Natural killer cell treated with Interleukin-12 subunit alpha and Interleukin-12 subunit beta and Interleukin-15 and Interleukin-18, amount 100 ng/mL, for 72 hours (primary cell): ENCODE results near the gene CFTR. TPM values are rescaled to one million over a fixed set of nuclear protein-coding genes. Genes with fewer than 3 reads are reported as not detected.

Experiments
- ATAC-seq, 2 donors: fragments of 150-1000 bp; cut with Tn5 transposase in 1 of 2; sonication (Bioruptor Pico), chemical (Tn5 transposase) in 1 of 2; 2 replicates each; pipeline ENCODE4 v1.10.0; 2021
- DNase-seq: peaks from one replicate; pipeline ENCODE4 v3.0.0; 2022; ENCODE audit warnings: low spot score
- H3K27ac Mint-ChIP-seq, 2 donors: 1 replicate in 1 of 2; 2 replicates in 1 of 2; pipeline ENCODE4 v1.8.0; 2022; ENCODE audit warnings: mixed read lengths in 2 of 2, mild to moderate bottlenecking in 1 of 2, moderate library complexity in 1 of 2
- H3K27me3 Mint-ChIP-seq, 2 donors: 1 replicate in 1 of 2; 2 replicates in 1 of 2; pipeline ENCODE4 v1.8.0; 2022; ENCODE audit warnings: mixed read lengths in 2 of 2
- H3K36me3 Mint-ChIP-seq: one replicate; pipeline ENCODE4 v1.8.0; 2022; ENCODE audit warnings: mixed read lengths
- H3K4me1 Mint-ChIP-seq, 2 donors: 1 replicate in 1 of 2; 2 replicates in 1 of 2; pipeline ENCODE4 v1.8.0; 2022; ENCODE audit warnings: low read depth in 2 of 2, mixed read lengths in 2 of 2, mild to moderate bottlenecking in 1 of 2
- H3K4me3 Mint-ChIP-seq: one replicate; pipeline ENCODE4 v1.8.0; 2022; ENCODE audit warnings: mixed read lengths
- H3K9me3 Mint-ChIP-seq: 2 replicates; pipeline ENCODE4 v1.8.0; 2022; ENCODE audit warnings: mixed read lengths
- total RNA-seq, 2 donors: library from RNA; stranded (reverse); gene quantifications; one replicate each; pipeline ENCODE4 v1.2.3, GENCODE V29; 2022

The CFTR gene
- total RNA-seq, 2 donors from 2014 or later, result not detected

DNA sequence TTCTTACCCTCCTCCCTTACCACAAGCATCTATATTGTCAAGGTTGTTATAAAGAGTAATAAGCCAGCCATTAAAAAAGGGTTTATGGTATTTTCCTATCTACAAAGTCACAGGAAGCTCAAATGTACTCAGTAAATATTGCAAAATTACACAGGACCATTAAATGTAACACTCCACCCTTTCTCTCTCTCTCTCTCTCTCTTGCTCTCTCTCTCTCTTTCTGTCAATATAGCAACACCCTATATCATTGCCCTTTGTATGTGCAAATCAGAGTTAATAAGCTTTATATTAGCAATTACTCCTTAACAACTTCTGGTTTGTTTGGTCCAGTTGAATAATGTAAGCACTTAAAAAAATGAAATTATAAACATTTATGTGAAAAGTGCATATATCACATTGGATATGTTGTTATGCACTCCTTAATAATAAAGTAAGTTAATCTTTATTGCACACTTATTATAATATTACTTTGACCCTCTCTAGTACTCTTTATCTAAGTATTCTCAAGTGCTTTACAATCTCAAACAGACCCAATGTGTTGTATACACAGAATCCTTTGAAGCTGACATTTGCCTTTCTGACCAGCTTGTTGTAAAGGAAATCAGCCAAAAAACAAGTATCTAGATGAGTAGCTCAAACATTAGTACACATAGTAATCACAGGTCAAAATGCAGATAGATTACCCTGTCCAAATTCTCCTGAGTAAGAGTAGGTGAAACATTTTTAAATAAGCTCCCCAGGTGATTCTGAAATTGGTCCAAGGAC is 93.2 kb downstream of the CFTR start:
- Mint-ChIP-seq H3K27ac (no peak overlapping the region), H3K4me1 (no peaks in the 10 kb centered on the region), H3K27me3 (no peaks in the 10 kb centered on the region), H3K9me3 (peaks cover 4% of the 10 kb centered on the region), H3K36me3 (no peaks in the 10 kb centered on the region), H3K4me3 (no peak overlapping the region)
- ATAC-seq (no peak), DNase-seq (no peak)

- H3K4me1 Mint-ChIP-seq, result no peaks in the 10 kb centered on the region
- DNase-seq (no peak), ATAC-seq (no peak)
- H3K4me3 Mint-ChIP-seq, result no peak overlapping the region
- peaks cover 8% of the 10 kb centered on the region for H3K9me3 Mint-ChIP-seq
- no peak overlapping the region for H3K27ac Mint-ChIP-seq
- H3K27me3 Mint-ChIP-seq, result no peaks in the 10 kb centered on the region
- no peaks in the 10 kb centered on the region for H3K36me3 Mint-ChIP-seq
These were observed 101.6 kb downstream of the CFTR start for GRCh38 chr7:117581424-117581823.

- ATAC-seq (no peak), DNase-seq (no peak)
- Mint-ChIP-seq H3K4me3 (no peak overlapping the region), H3K27ac (no peak overlapping the region), H3K4me1 (no peaks in the 10 kb centered on the region), H3K9me3 (peaks cover 7% of the 10 kb centered on the region), H3K36me3 (no peaks in the 10 kb centered on the region), H3K27me3 (no peaks in the 10 kb centered on the region)
These were observed 102.4 kb downstream of the CFTR start for GRCh38 chr7:117582219-117582704.

DNA sequence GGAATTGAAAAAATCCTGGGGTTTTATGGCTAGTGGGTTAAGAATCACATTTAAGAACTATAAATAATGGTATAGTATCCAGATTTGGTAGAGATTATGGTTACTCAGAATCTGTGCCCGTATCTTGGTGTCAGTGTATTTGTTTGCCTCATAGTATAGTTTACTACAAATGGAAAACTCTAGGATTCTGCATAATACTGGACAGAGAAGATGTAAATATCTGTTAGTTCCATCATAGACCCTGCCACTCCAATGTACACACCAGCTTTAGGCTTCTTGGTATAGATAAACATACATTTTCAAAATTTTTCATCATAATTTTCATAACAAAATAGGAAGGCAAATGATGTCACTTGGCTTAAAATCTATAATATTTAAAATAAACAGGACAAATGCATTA is 108.1 kb downstream of the CFTR start:
- Mint-ChIP-seq H3K4me1 (no peaks in the 10 kb centered on the region), H3K27ac (no peak overlapping the region), H3K27me3 (no peaks in the 10 kb centered on the region), H3K36me3 (no peaks in the 10 kb centered on the region), H3K9me3 (peaks cover 7% of the 10 kb centered on the region), H3K4me3 (no peak overlapping the region)
- no peak for DNase-seq
- no peak for ATAC-seq

DNA sequence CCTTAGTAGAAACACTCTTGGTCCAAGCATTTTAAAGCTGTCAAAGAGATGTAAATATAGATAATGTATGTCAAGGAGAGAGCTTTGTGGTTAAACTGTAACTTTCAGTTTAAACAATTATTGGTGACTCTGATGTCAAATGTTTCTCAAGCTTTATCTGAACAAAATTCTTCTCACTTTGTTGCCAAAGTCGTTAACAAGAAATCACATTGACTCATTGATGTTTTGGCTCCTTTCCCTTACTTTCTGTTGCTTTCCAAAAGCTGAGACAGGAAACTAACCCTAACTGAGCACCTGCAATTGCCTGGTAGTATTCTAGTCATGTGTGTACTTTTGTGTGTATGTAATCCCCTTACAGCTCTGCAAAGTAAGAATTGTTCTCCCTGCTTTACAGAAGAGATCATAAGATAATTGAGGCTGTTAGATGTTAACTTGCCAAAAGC is 108.5 kb downstream of the CFTR start:
- H3K4me1 Mint-ChIP-seq, result no peaks in the 10 kb centered on the region
- H3K27ac Mint-ChIP-seq, result no peak overlapping the region
- H3K27me3 Mint-ChIP-seq, result no peaks in the 10 kb centered on the region
- DNase-seq (no peak), ATAC-seq (no peak)
- no peak overlapping the region for H3K4me3 Mint-ChIP-seq
- no peaks in the 10 kb centered on the region for H3K36me3 Mint-ChIP-seq
- H3K9me3 Mint-ChIP-seq, result peaks cover 7% of the 10 kb centered on the region

DNA sequence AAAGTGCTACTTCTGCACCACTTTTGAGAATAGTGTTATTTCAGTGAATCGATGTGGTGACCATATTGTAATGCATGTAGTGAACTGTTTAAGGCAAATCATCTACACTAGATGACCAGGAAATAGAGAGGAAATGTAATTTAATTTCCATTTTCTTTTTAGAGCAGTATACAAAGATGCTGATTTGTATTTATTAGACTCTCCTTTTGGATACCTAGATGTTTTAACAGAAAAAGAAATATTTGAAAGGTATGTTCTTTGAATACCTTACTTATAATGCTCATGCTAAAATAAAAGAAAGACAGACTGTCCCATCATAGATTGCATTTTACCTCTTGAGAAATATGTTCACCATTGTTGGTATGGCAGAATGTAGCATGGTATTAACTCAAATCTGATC is 110.4 kb downstream of the CFTR start:
- no peaks in the 10 kb centered on the region for H3K27me3 Mint-ChIP-seq
- no peaks in the 10 kb centered on the region for H3K36me3 Mint-ChIP-seq
- DNase-seq (no peak), ATAC-seq (no peak)
- H3K4me3 Mint-ChIP-seq, result no peak overlapping the region
- H3K4me1 Mint-ChIP-seq, result no peaks in the 10 kb centered on the region
- no peak overlapping the region for H3K27ac Mint-ChIP-seq
- peaks cover 3% of the 10 kb centered on the region for H3K9me3 Mint-ChIP-seq

GRCh38 chr7:117592011-117592635 is 112.3 kb downstream of the CFTR start:
- DNase-seq (no peak), ATAC-seq (no peak)
- no peaks in the 10 kb centered on the region for H3K4me1 Mint-ChIP-seq
- H3K9me3 Mint-ChIP-seq, result no peaks in the 10 kb centered on the region
- H3K27me3 Mint-ChIP-seq, result no peaks in the 10 kb centered on the region
- no peak overlapping the region for H3K27ac Mint-ChIP-seq
- H3K36me3 Mint-ChIP-seq, result no peaks in the 10 kb centered on the region
- H3K4me3 Mint-ChIP-seq, result no peak overlapping the region

GRCh38 chr7:117596134-117596533 is 116.3 kb downstream of the CFTR start:
- DNase-seq (no peak), ATAC-seq (no peak)
- Mint-ChIP-seq H3K36me3 (no peaks in the 10 kb centered on the region), H3K9me3 (no peaks in the 10 kb centered on the region), H3K27me3 (no peaks in the 10 kb centered on the region), H3K27ac (no peak overlapping the region), H3K4me3 (no peak overlapping the region), H3K4me1 (no peaks in the 10 kb centered on the region)

DNA sequence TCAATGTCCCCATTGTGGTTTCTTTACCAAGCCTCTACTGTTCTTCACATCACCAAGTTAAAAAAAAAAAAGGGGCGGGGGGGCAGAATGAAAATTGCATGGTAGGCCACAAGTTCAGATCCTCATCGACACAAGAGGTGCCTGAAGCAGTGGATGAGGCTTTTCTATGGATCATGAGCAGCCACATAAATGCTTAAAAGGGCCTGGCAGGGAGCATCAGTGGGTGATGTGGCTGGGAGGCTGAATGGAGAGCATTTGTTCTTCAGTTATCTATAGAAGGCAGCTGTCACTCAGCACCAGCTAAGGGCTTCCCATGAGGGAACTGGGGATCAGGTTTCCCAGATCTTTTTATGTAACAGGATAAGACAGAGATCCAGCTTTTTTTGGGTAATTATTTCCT is 117.9 kb downstream of the CFTR start:
- H3K36me3 Mint-ChIP-seq, result no peaks in the 10 kb centered on the region
- H3K4me1 Mint-ChIP-seq, result no peaks in the 10 kb centered on the region
- ATAC-seq, result no peak
- H3K27me3 Mint-ChIP-seq, result no peaks in the 10 kb centered on the region
- DNase-seq, result no peak
- no peaks in the 10 kb centered on the region for H3K9me3 Mint-ChIP-seq
- H3K27ac Mint-ChIP-seq, result no peak overlapping the region
- H3K4me3 Mint-ChIP-seq, result no peak overlapping the region

- Mint-ChIP-seq H3K4me1 (no peaks in the 10 kb centered on the region), H3K36me3 (no peaks in the 10 kb centered on the region), H3K4me3 (no peak overlapping the region), H3K27me3 (no peaks in the 10 kb centered on the region), H3K27ac (no peak overlapping the region), H3K9me3 (peaks cover 5% of the 10 kb centered on the region)
- ATAC-seq (no peak), DNase-seq (no peak)
These were observed 121.1 kb downstream of the CFTR start for GRCh38 chr7:117600911-117601310.

- DNase-seq (no peak), ATAC-seq (no peak)
- H3K27ac Mint-ChIP-seq, result no peak overlapping the region
- no peak overlapping the region for H3K4me3 Mint-ChIP-seq
- no peaks in the 10 kb centered on the region for H3K36me3 Mint-ChIP-seq
- H3K4me1 Mint-ChIP-seq, result no peaks in the 10 kb centered on the region
- H3K27me3 Mint-ChIP-seq, result no peaks in the 10 kb centered on the region
- peaks cover 9% of the 10 kb centered on the region for H3K9me3 Mint-ChIP-seq
These were observed 123.8 kb downstream of the CFTR start for GRCh38 chr7:117603627-117604026.

DNA sequence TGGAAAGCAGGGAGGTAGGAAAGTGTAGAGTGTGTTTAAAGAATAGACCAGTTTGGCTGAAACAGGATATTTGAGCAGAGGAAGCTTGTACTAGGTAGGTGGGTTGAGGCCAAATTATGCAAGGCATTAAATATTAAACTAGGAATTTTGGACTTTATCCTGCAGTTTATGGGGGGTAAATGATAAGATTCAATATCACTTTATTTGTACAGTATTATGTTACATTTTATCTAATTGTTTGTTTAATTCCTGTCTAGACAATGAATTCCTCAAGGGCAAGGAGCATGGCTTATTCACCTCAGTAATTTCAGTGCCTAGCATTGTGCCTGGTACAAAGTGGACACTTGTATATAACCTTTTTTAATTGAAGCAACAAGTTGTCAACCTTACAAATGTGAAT is 125.9 kb downstream of the CFTR start:
- peaks cover 9% of the 10 kb centered on the region for H3K9me3 Mint-ChIP-seq
- H3K4me3 Mint-ChIP-seq, result no peak overlapping the region
- no peaks in the 10 kb centered on the region for H3K4me1 Mint-ChIP-seq
- no peak for DNase-seq
- H3K27ac Mint-ChIP-seq, result no peak overlapping the region
- no peaks in the 10 kb centered on the region for H3K27me3 Mint-ChIP-seq
- no peak for ATAC-seq
- H3K36me3 Mint-ChIP-seq, result no peaks in the 10 kb centered on the region

DNA sequence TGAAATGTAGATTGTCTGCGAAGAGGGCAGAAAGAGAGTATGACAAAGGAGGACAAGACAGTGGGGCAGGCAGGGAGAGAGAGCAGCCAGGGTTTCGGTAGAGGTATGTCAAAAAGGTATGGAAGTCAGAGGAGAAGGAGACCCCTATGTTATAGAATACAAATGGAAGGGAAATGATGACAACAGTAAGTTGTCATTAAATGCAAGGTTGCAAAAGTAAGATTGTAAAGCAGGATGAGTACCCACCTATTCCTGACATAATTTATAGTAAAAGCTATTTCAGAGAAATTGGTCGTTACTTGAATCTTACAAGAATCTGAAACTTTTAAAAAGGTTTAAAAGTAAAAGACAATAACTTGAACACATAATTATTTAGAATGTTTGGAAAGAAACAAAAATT is 126.3 kb downstream of the CFTR start:
- no peaks in the 10 kb centered on the region for H3K36me3 Mint-ChIP-seq
- H3K27ac Mint-ChIP-seq, result no peak overlapping the region
- ATAC-seq, result no peak
- no peaks in the 10 kb centered on the region for H3K27me3 Mint-ChIP-seq
- peaks cover 9% of the 10 kb centered on the region for H3K9me3 Mint-ChIP-seq
- no peak for DNase-seq
- no peaks in the 10 kb centered on the region for H3K4me1 Mint-ChIP-seq
- no peak overlapping the region for H3K4me3 Mint-ChIP-seq

- H3K27ac Mint-ChIP-seq, result no peak overlapping the region
- no peaks in the 10 kb centered on the region for H3K4me1 Mint-ChIP-seq
- H3K4me3 Mint-ChIP-seq, result no peak overlapping the region
- peaks cover 7% of the 10 kb centered on the region for H3K9me3 Mint-ChIP-seq
- no peak for ATAC-seq
- no peak for DNase-seq
- no peaks in the 10 kb centered on the region for H3K27me3 Mint-ChIP-seq
- H3K36me3 Mint-ChIP-seq, result no peaks in the 10 kb centered on the region
These were observed 130.6 kb downstream of the CFTR start for GRCh38 chr7:117610396-117610795.
